ENCODE data around the gene ARHGEF6.

The ARHGEF6 gene

GRCh38 chrX:136687457-136687856, 93.3 kb downstream of the ARHGEF6 start:
- DNase-seq = no peak

- DNase-seq = no peak
Measured at GRCh38 chrX:136684120-136684519, 96.6 kb downstream of the ARHGEF6 start.

GRCh38 chrX:136679531-136679930, 101.2 kb downstream of the ARHGEF6 start:
- DNase-seq = no peak

DNA sequence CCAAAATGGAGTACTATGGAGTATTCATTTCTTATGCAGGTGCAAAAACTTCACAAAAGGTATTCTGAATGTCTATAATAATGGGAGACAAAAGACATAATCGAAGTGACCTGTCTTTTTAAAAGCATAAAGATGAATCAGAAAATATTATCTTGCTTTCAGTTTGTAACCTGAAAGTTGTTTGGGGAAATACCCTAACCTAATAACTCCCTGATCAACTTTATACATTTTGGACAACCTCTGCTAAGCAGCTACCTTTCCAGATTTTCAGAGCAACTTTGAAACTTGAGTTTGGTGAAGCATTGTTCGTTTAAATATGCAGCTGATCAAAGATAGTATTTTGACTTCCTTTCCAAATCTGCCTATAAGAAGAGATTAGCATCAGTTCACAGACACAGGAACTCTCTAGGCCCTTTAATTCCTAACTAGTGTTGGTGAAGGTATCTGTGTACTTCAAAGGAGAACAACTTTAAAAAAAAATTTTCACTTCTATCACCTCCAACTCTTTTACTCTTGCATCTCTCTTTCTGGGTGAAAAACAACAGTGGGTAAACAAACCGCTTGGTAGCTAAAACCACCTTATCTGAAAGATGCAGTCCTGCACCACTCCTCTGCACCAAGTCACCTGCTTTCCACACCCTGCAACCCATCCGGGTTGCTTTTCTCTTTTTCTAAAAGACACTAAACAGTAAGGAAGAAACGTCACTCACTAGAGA, 106.3 kb downstream of the ARHGEF6 start:
- no peak for DNase-seq

GRCh38 chrX:136671006-136671610, 109.6 kb downstream of the ARHGEF6 start:
- no peak for DNase-seq

DNA sequence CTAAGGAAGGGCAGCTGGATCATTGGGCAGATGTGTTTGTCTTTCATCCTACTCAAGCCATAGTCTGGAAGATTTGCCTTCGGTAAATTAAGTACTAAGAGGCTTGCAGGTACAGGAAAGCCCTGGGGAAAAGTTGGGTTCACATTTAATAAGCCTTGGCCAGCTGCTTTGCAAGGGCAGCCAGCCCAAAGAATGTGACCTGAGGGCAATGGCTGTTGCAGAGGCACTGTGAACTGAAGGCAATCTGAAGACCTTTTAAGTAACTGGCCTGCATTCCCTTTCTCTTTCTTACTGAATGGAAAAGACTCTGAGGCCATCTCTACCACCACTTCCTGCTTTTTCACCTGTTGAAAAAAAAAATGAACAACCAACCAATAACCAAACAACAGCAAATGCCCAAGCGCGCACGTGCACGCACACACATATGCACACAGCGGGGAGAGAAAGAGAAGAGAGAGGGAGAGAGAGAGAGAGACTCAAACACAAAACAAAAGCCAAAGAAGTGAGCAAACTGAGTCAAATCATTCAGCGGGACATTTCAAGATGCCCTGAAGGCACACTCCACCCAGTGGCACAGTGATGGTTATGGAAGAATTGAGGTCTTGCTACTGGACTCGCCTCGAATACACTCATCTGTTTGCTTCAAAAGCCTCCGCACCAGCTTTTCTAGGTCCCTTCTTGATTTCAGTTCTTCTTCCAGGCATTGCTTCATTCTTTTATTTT, 113.1 kb downstream of the ARHGEF6 start:
- DNase-seq = no peak

DNA sequence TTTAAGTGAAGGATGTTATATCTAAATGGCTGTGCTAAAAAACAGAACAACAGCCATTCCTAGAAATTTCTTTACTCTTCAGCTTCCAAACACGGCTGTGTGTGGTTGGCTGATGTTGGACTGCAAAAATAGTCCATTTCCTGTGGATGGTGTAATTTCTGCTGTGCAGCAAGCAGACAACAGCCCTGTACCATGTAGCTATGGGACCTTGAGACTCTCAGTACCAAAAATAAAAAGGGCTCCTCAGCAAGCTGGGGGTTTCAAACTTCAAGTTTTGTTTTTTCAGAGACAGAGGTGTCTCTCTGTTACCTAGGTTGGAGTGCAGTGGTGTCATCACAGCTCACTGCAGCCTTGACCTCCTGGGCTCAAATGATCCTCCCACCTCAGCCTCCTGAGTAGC, 114.6 kb downstream of the ARHGEF6 start:
- DNase-seq = no peak

GRCh38 chrX:136665258-136665900, 115.4 kb downstream of the ARHGEF6 start:
- no peak for DNase-seq

DNA sequence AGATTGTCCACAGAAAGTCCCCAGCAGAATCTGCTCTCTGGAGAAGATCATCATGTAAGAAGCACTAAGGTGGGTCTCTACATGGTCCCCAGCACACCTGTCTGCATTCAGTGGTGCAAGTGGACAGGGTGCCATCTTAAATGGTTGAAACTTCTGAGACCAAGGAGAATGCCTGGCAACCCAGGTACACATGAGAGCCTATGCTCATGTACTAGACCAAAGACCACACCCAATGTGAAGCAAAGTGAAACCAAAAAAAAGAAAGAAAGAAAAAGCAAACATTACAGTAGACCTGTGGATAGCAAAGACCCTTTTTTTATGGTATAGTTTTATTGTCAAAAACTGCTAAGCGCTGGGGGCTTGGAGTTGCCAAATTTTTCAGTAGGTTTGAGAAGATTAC, 117.8 kb downstream of the ARHGEF6 start:
- DNase-seq = no peak

DNA sequence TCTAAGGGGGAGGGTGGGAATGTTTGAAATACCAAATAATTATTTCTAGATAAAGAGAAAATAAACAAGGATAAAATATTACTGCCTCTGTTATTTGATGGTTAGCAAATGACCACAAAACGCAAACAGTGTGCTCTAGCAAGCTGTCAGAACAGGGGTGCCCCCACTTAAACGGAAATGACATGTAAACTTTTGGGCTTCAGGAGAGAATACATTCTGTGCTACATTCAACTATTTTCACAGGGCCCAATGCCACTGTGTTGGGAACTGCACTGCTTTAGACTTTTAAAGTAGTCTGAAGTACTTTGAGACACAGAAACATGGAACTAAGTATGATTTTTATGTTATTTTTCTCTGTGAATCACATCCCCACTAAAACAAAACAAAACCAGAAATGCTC, 118.6 kb downstream of the ARHGEF6 start:
- DNase-seq = no peak

DNA sequence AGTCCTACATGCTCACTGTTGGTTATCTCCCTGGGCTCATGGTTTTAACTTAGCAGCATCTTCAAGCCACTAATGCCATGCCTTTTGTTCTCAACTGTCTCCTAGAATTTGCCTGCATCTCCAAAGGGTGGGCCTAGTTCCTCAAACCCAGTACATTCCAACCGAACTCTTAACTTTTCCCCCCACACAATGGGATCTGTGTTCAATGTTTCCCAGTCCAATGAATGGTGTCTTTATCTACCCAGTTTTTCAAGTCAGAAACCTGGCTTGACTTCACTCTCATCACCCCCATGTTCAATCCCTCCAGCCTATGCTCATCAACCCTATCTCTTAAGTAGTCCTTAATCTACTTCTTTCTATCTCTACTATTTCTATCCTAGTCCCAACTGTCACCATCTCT, 119.8 kb downstream of the ARHGEF6 start:
- DNase-seq = no peak

GRCh38 chrX:136659174-136659573, 121.6 kb downstream of the ARHGEF6 start:
- DNase-seq = no peak

DNA sequence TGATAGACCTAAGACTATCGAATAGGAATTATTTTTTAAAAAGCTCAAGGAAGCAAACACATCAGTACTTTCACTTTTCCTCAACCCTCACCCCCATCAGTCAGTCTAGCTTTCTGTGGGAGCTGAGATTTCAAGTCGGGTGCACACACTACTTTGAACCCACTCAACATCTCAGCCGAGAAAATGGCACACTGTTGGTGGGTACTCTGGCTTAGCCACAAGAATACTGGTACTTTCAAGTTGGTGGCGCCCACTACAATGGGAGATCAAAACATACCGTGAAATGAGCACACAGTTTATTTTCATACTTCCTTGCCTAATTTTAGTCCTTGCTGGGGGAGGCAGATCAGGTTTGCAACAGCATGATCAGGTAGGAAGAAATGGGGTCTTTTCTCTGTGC, 122.6 kb downstream of the ARHGEF6 start:
- no peak for DNase-seq

- no peak for DNase-seq
Measured at GRCh38 chrX:136656361-136656964, 124.3 kb downstream of the ARHGEF6 start.

GRCh38 chrX:136652822-136653723, 127.7 kb downstream of the ARHGEF6 start:
- no peak for DNase-seq

DNA sequence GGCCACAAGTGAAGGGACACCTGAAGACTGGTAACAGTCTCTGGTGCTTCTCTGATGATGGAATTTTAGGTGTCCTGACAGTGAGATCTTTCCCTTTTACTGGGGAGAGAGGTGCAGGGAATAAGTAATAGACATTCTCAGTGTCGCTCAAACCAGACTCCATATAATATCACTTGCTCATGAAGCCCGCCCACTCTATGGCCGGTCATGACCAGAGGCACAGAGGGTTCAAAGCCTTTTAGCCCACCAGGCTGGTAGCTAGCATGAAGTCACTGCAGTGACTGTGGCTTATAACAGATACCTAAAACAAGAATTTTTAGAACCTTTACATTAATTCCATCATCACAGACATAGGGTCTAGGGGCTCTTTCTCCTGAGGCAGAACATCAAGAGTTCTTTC, 129.9 kb downstream of the ARHGEF6 start:
- no peak for DNase-seq

- DNase-seq = no peak
Measured at GRCh38 chrX:136647677-136648360, 132.9 kb downstream of the ARHGEF6 start, which contains the start of gene CD40LG. CD40LG (plus strand) TSS chrX:136648158; CDS start chrX:136648249, 91 bp downstream.

- DNase-seq = no peak
Measured at GRCh38 chrX:136646602-136647239, 134.0 kb downstream of the ARHGEF6 start.

DNA sequence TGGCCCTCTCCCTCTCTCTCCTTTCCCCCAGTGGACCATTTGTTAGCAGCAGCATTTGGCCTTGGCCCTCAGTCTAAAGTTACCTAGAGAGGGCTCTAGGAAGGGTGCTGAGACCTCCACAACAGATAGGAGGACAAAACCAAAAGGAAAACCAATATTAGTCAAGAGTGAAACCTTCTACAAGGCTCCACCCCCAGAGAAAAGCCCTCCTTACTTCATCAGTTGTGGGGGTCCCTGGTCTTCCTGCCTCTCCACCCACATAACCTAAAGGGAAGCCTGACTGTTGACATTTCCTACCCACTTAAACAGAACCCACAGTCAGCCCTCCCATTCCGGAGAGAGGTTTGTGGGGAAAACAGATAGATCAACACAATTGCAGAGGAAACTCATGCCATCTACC, 137.5 kb downstream of the ARHGEF6 start:
- no peak for DNase-seq

DNA sequence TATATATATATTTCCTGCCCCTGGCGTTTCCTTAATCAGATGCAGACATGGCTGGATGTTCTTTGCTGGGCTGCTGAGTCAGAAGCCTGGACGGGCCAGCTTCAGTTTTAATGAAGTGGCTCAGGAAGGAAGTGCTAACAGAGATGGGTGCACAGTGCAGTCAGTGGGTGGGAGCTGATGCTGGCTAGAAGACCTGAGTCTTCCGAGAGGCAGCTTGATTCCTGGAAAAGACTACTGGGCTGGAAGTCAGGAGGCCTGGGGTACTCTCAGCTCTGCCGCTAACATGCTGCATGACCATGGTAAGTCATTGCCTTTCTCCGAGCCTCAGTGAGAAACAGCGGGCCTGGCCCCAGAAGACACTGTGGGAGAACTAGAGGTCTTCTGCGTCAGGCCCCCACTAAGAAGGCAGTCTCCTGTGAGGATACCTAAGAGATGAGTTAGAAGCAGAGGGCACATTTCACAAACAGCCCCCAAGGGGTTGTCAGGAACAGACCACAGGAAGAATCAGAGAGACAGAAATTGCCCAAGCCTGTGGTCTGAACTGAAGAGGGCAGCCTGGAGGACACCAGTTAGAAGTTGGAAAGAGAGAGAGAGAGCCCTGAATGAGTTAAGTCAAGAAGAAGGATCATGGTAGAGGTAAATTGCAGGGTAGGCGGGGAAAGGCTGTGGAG, 141.1 kb downstream of the ARHGEF6 start:
- DNase-seq = peak; percentile 23

Measured in fibroblast of skin of right quadriceps (primary cell).